HG03342 (cell line): Measurements from ENCODE around the gene NOM1.
A peak's percentile ranks its signal among the peaks of the same experiment; 100 is the strongest.
"Not testable (repeated sequence)": the region's sequence is repeated elsewhere in the genome, so short reads cannot be mapped to it uniquely, and the experiment has no call there.

Source experiments
- ATAC-seq: cut with Tn5 transposase; IDR thresholded peaks from one replicate; pipeline ENCODE4 v1.9.1; 2021; ENCODE audit warnings: mild to moderate bottlenecking, moderate library complexity; ENCODE audit not compliant: unreplicated experiment

Gene NOM1

GRCh38 chr7:156949541-156950380 lies at the start of gene NOM1:
Gene NOM1 (plus strand): TSS chr7:156949712. CDS start chr7:156949738, 26 bp downstream.
- peak; percentile 91 for ATAC-seq

GRCh38 chr7:156900093-156900492 lies 49.4 kb upstream of the NOM1 start:
- not testable (repeated sequence) for ATAC-seq

GRCh38 chr7:156903232-156903909 lies 46.1 kb upstream of the NOM1 start:
- ATAC-seq = no peak

- ATAC-seq = no peak
These were observed 43.3 kb upstream of the NOM1 start for GRCh38 chr7:156906200-156906649.

GRCh38 chr7:156907656-156908055 lies 41.9 kb upstream of the NOM1 start:
- no peak for ATAC-seq

GRCh38 chr7:156909574-156910252 lies 39.8 kb upstream of the NOM1 start:
- ATAC-seq = not testable (repeated sequence)

- peak; percentile 39 for ATAC-seq
These were observed 30.9 kb upstream of the NOM1 start for GRCh38 chr7:156918635-156919034.

- ATAC-seq = no peak
These were observed 30.3 kb upstream of the NOM1 start for GRCh38 chr7:156919132-156919713.

GRCh38 chr7:156920076-156920475 lies 29.4 kb upstream of the NOM1 start:
- no peak for ATAC-seq

- ATAC-seq = not testable (repeated sequence)
These were observed 28.8 kb upstream of the NOM1 start for GRCh38 chr7:156920487-156921373.

- not testable (repeated sequence) for ATAC-seq
These were observed 27.2 kb upstream of the NOM1 start for GRCh38 chr7:156922304-156922703.

- not testable (repeated sequence) for ATAC-seq
These were observed 23.7 kb upstream of the NOM1 start for GRCh38 chr7:156925821-156926220.

- no peak for ATAC-seq
These were observed 21.7 kb upstream of the NOM1 start for GRCh38 chr7:156927571-156928405.

- no peak for ATAC-seq
These were observed 21.1 kb upstream of the NOM1 start for GRCh38 chr7:156928406-156928747.

GRCh38 chr7:156929789-156930539 lies 19.5 kb upstream of the NOM1 start:
- no peak for ATAC-seq

- ATAC-seq = no peak
These were observed 17.5 kb upstream of the NOM1 start for GRCh38 chr7:156932006-156932405.

GRCh38 chr7:156935250-156935649 lies 14.3 kb upstream of the NOM1 start:
- no peak for ATAC-seq

- ATAC-seq = not testable (repeated sequence)
These were observed 12.7 kb upstream of the NOM1 start for GRCh38 chr7:156936766-156937165.
